ENCODE measurements around the gene KIF26B.
A peak's percentile ranks its signal among the peaks of the same experiment; 100 is the strongest.
"Not testable (repeated sequence)": the region's sequence is repeated elsewhere in the genome, so short reads cannot be mapped to it uniquely, and the experiment has no call there.

KIF26B gene

DNA sequence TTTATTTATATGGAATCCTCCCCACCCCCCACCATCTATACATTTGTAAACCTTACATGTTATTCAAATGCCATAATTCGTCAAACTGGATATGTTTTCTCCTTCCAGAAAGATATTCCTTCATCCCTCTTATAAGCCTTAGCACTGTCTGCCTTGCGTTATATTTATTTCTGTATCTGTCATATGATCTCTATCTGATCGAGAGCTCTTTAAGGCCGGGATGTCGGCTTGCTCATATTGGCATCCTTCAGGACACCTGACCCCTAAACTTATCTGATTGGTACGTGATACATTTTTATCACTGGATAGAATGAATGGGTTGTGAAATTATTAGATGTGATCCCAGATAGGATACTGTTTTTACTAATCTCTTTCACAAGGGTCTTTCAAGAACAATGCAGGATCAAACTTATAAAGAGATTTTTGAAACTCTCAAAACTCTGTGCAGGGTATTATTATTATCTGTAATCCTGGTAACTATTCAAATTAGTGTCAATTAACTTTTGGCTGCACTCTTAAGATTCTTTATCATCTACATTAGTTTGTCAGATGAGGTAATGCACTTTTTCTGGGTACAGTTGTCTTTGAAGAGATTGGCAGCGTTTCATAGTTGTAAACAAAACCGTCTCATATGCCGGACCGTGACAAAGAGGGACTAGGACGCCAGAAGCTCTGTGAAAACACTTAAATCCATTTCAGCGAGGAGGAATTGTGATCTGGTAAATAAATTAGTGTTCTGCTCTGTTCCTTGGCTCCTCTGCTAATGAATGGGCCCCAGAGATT, 152.0 kb downstream of the KIF26B start:
- Histone ChIP-seq H4K20me1 (peaks cover 0 to 11% (median 0%) of the 10 kb centered on the region in 11 experiments; a peak in 4 of 22 replicates), H3K9ac (no peak overlapping the region), H3K27me3 (peaks cover 0 to 28% (median 0%) of the 10 kb centered on the region in 11 experiments; a peak in 4 of 22 replicates), H3K4me3 (no peak overlapping the region), H3K36me3 (no peaks in the 10 kb centered on the region), H3K4me1 (peaks cover 10 to 18% (median 17%) of the 10 kb centered on the region in 10 experiments), H3K9me3 (replicated peaks in 1 of 11) (no peaks in the 10 kb centered on the region), H3K27ac (no peak overlapping the region), H3K4me2 (no peak overlapping the region)
- TF ChIP-seq Cebpa-rat (IDR thresholded peaks at IDR 0.05), result no peak

DNA sequence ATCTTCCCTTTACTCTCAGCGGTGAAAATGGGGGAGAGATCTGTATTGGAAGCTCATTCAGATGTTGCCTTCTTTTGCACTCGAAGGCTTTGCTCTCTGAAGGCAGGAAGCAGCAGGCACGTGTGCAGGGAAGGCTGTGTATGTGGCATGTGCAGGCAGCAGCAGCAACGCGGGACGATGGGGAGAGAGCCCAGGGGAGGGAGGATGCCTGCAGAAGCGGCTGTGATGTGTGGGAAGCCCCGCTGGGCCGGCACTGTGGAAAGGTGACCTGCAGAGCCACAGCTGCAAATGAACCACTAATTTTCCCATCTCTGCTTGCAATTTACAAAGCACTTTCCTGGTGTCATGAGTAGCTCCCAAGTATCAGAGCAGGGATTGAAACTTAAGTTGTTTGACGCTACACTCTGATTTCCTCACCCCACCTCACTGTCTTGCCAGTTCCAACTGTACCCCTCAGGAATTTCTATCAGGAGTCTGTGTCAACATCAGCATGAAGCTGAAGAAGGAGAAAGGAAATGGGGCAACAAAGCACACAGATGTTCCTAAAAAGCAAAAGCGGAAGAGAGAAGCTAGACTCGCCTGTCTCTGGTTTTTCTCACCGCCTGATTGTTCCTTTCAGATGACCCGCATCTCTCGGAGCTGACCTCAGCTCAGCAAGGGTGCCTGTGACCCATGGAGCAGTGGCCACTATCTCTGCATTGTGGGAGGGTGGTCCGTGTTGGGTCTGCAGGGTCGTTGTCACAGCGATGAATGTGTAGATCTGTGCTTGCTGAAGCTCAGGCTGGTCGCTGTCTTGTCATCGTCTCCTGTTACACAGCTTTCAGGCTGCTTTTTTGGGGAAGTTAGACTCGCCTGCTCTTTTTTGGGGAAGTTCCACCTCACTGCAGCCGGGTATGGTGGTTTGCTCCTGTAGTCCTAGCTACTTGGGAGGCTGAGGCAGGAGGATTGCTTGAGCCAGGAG, 156.1 kb downstream of the KIF26B start:
- Histone ChIP-seq H3K4me3 (peak overlapping the region in 8 of 10 experiments; percentile 8 to 59 (median 44); a peak in 14 of 20 replicates), H4K20me1 (peaks cover 0 to 11% (median 0%) of the 10 kb centered on the region in 11 experiments; a peak in 4 of 22 replicates), H3K36me3 (no peaks in the 10 kb centered on the region), H3K4me2 (peak overlapping the region; percentile 65 to 85 (median 72)), H3K9me3 (replicated peaks in 1 of 11) (no peaks in the 10 kb centered on the region), H3K27ac (peak overlapping the region in 9 of 11 experiments; percentile 67 to 88 (median 80); a peak in 18 of 22 replicates), H3K9ac (peak overlapping the region in 9 of 11 experiments; percentile 50 to 78 (median 73); a peak in 18 of 22 replicates), H3K27me3 (peaks cover 0 to 21% (median 0%) of the 10 kb centered on the region in 11 experiments; a peak in 4 of 22 replicates), H3K4me1 (peaks cover 13 to 34% (median 25%) of the 10 kb centered on the region in 10 experiments)
- TF ChIP-seq Cebpa-rat (IDR thresholded peaks at IDR 0.05), result peak in 8 of 11 experiments; percentile 16 to 81 (median 71); a peak in 13 of 22 replicates

DNA sequence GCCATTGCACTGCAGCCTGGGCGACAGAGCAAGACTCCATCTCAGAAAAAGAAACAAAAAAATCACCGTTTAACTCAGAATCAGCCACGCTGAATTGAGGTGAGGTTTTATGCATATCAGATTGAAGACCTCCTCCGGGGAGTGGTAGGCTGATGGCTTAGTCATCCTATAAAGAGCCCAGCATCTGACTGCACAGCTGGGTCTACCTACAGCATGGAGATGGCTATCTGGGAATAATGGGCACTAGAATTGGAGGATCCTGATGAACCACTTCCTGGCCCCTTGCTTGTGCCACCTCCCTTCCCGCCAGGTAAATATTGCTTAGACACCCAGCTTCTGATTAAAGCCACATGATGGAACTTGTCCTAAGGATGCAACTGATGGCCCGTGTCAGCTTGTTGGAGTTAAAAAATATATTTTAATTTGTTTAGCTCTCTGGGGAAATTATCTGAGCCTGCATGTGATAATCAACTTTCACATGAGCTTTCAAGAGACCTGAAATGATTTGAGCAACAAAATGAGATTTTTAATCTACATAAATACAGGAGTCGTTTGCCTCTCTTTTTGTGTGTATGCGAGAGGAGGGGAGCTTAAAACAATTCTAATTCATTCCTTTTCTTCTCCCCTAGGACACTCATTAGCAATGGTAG, 157.2 kb downstream of the KIF26B start:
- Histone ChIP-seq H3K9ac (peak overlapping the region in 1 of 11 experiments; percentile 74; a peak in 2 of 22 replicates), H3K27ac (peak overlapping the region in 8 of 11 experiments; percentile 67 to 88 (median 82); a peak in 13 of 22 replicates), H3K36me3 (no peaks in the 10 kb centered on the region), H3K9me3 (replicated peaks in 1 of 11) (no peaks in the 10 kb centered on the region), H3K4me1 (peaks cover 13 to 34% (median 25%) of the 10 kb centered on the region in 10 experiments), H3K4me2 (peak overlapping the region; percentile 65 to 85 (median 72); a peak in 18 of 22 replicates), H3K4me3 (no peak overlapping the region), H4K20me1 (peaks cover 0 to 11% (median 0%) of the 10 kb centered on the region in 11 experiments; a peak in 4 of 22 replicates), H3K27me3 (peaks cover 0 to 21% (median 0%) of the 10 kb centered on the region in 11 experiments; a peak in 4 of 22 replicates)
- TF ChIP-seq Cebpa-rat (IDR thresholded peaks at IDR 0.05), result no peak

DNA sequence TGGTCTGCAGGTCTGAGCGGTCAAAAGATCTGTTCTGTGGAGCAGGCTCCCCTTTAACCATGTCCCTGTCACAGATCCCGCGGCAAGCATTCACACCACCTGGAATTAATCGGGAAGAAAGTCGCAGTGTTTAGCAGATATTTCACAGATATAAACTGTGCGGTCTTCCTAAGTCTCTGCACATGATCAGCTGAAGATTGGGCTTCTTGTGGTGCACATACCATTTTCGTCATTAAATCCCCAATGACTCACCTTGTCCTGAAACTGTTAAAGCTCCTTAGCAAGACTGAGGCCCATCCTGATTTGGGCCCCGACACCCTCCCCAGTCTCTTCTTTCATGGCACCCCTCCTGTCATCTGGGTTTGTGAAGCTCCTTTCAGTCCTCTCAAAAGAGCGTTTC, 158.8 kb downstream of the KIF26B start:
- peaks cover 13 to 34% (median 25%) of the 10 kb centered on the region in 10 experiments for H3K4me1 ChIP-seq
- H3K9me3 ChIP-seq (replicated peaks in 1 of 11), result no peaks in the 10 kb centered on the region
- peaks cover 0 to 11% (median 0%) of the 10 kb centered on the region in 11 experiments; a peak in 4 of 22 replicates for H4K20me1 ChIP-seq
- no peak overlapping the region for H3K9ac ChIP-seq
- TF ChIP-seq Cebpa-rat (IDR thresholded peaks at IDR 0.05), result no peak
- H3K27me3 ChIP-seq, result peaks cover 0 to 20% (median 0%) of the 10 kb centered on the region in 11 experiments; a peak in 3 of 22 replicates
- no peaks in the 10 kb centered on the region for H3K36me3 ChIP-seq
- H3K4me2 ChIP-seq, result no peak overlapping the region
- H3K4me3 ChIP-seq, result no peak overlapping the region
- no peak overlapping the region for H3K27ac ChIP-seq

DNA sequence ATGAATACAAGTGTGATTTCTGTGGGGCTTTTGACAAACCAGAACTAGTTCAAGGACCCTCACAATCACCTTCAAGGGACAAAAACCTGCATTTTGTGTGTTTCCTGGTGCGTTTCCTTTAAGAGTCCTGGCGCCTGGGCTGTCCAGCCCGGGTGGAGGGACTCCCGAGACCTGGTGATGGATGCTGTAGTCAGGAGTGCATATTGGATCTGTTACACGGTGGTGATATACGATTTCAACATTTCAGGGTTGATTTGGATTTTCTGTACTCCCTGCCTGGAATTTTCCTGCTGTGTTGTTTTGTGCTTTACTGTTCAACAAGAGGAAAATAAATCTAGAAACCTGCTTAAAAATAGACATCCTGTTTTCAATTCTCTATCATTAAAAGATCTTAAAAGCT, 162.0 kb downstream of the KIF26B start:
- no peak for TF ChIP-seq Cebpa-rat (IDR thresholded peaks at IDR 0.05)
- H3K27me3 ChIP-seq, result peaks cover 0 to 13% (median 0%) of the 10 kb centered on the region in 11 experiments; a peak in 2 of 22 replicates
- H3K4me3 ChIP-seq, result no peak overlapping the region

DNA sequence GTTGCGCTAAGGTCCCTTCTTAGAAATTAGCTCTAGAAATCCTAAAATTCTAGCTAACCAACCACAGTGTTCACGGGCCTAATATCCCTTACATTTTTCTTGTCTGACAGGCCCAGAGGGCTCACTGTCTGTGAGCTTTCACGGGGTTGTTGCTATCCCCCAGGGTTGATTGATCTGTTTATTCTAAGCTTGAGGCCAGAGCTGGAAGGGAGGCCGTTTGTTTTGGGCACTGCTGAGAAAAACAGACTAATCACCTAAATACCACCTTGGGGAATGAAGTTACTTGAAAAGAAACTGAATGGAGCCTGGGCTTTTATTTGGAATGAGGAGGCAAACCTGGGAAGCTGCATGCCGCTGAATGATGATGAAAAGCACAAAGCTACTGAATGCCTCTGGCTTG, 162.4 kb downstream of the KIF26B start:
- H3K27ac ChIP-seq, result no peak overlapping the region
- H3K4me2 ChIP-seq, result no peak overlapping the region
- H3K9ac ChIP-seq, result no peak overlapping the region
- H3K4me1 ChIP-seq, result peaks cover 0 to 12% (median 6%) of the 10 kb centered on the region in 10 experiments; a peak in 8 of 20 replicates
- TF ChIP-seq Cebpa-rat (IDR thresholded peaks at IDR 0.05), result no peak
- H3K27me3 ChIP-seq, result peaks cover 0 to 13% (median 0%) of the 10 kb centered on the region in 11 experiments; a peak in 2 of 22 replicates
- no peaks in the 10 kb centered on the region for H3K36me3 ChIP-seq
- H4K20me1 ChIP-seq, result no peaks in the 10 kb centered on the region
- no peaks in the 10 kb centered on the region for H3K9me3 ChIP-seq (replicated peaks in 1 of 11)
- H3K4me3 ChIP-seq, result no peak overlapping the region

More for the DNA sequence above, 162.0 kb downstream of the KIF26B start:
- H3K36me3 ChIP-seq, result no peaks in the 10 kb centered on the region
- H3K4me2 ChIP-seq, result no peak overlapping the region
- no peaks in the 10 kb centered on the region for H3K9me3 ChIP-seq (replicated peaks in 1 of 11)
- H3K9ac ChIP-seq, result no peak overlapping the region
- no peak overlapping the region for H3K27ac ChIP-seq
- no peaks in the 10 kb centered on the region for H4K20me1 ChIP-seq
- H3K4me1 ChIP-seq, result peaks cover 1 to 16% (median 10%) of the 10 kb centered on the region in 10 experiments; a peak in 14 of 20 replicates

DNA sequence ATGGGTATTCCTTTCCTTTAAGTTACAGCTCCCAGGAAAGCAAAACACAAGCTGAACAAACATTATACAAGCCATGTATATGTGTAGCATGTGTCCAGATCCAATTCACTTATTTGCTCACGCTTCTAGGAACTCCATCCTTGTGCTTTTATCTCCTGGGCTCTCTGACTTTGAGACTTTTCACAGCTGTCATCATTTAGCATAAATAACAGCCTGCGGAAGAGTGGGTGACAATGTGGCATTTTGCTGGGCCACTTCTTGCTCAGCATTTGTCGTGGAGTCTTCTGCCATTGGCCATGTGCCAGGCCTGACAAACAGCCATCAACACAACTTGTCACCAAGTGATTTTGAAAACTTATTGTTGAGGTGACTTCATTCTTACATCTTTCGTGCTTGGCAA, 164.3 kb downstream of the KIF26B start:
- Histone ChIP-seq H3K4me3 (no peak overlapping the region), H3K27me3 (peaks cover 0 to 3% (median 0%) of the 10 kb centered on the region in 11 experiments; a peak in 1 of 22 replicates), H3K27ac (no peak overlapping the region), H3K4me1 (0 out of 20 replicates have a peak, but pooled peaks cover 0 to 1% (median 0%) of the 10 kb centered on the region in 10 experiments), H3K4me2 (no peak overlapping the region), H4K20me1 (no peaks in the 10 kb centered on the region), H3K9ac (no peak overlapping the region), H3K36me3 (no peaks in the 10 kb centered on the region), H3K9me3 (replicated peaks in 1 of 11) (no peaks in the 10 kb centered on the region)
- no peak for TF ChIP-seq Cebpa-rat (IDR thresholded peaks at IDR 0.05)

DNA sequence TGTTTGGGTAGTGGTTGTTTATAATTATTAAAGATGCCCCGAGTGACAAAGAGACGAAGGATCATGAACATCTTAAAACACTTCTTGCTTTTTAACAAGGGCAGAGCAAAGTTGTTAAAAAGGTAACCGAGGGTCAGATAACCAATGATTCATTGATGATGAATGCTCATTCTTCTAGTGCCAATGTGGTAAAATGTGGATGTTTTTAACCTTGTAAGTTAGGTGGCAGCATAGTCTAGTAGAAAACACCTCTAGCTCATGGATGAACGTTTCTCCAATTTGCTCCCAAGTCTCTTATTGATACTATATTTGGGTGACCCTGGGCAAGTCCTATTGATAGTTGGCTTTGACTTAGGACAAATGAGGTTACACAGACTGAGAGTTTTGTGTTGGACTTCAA, 167.9 kb downstream of the KIF26B start:
- no peak overlapping the region for H3K27ac ChIP-seq
- no peaks in the 10 kb centered on the region; a peak in 1 of 22 replicates for H3K27me3 ChIP-seq
- no peaks in the 10 kb centered on the region for H3K36me3 ChIP-seq
- H3K4me1 ChIP-seq, result 0 out of 20 replicates have a peak, but pooled peaks cover 0 to 4% (median 0%) of the 10 kb centered on the region in 10 experiments
- H4K20me1 ChIP-seq, result no peaks in the 10 kb centered on the region
- H3K4me2 ChIP-seq, result no peak overlapping the region
- no peak for TF ChIP-seq Cebpa-rat (IDR thresholded peaks at IDR 0.05)
- H3K9me3 ChIP-seq (replicated peaks in 1 of 11), result no peaks in the 10 kb centered on the region
- H3K4me3 ChIP-seq, result no peak overlapping the region
- no peak overlapping the region for H3K9ac ChIP-seq

DNA sequence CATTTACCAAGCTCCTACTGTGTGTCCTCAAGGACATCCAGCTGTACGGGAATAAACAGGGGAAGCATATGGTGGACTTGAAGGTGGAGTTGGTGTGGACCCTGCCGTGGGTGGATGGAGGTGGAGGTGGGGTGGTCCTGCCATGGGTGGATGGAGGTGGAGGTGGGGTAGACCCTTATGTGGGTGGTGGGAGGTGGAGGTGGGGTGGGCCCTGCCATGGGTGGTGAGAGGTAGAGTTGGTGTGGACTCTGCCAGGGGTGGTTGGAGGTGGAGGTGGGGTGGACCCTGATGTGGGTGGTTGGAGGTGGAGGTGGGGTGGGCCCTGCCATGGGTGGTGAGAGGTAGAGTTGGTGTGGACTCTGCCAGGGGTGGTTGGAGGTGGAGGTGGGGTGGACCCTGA, 169.0 kb downstream of the KIF26B start:
- H3K27ac ChIP-seq; H3K4me3 ChIP-seq; H3K4me2 ChIP-seq; H3K9me3 ChIP-seq (replicated peaks in 1 of 11); H3K9ac ChIP-seq; H4K20me1 ChIP-seq; H3K27me3 ChIP-seq; H3K4me1 ChIP-seq; H3K36me3 ChIP-seq: not testable (repeated sequence)
